Measurements from ENCODE around the gene EIF5AL1. TPM values are rescaled to one million over a fixed set of nuclear protein-coding genes. Genes with fewer than 3 reads are reported as not detected.
"Not testable (repeated sequence)": the region's sequence is repeated elsewhere in the genome, so short reads cannot be mapped to it uniquely, and the experiment has no call there.

The EIF5AL1 gene
- total RNA-seq, 1 donor from 2014 or later, result 0.21 TPM

- Mint-ChIP-seq H3K4me3 (no peak overlapping the region), H3K27me3 (ENCODE audit: low read depth) (peaks cover 4% of the 10 kb centered on the region), H3K4me1 (peaks cover 6% of the 10 kb centered on the region), H3K27ac (ENCODE audit: unreplicated experiment) (no peak overlapping the region), H3K36me3 (ENCODE audit: low read depth) (no peaks in the 10 kb centered on the region), H3K9me3 (no peaks in the 10 kb centered on the region)
- no peak for DNase-seq (ENCODE audit: low read depth, low spot score)
- TF ChIP-seq CTCF (conservative IDR thresholded peaks at IDR 0.05), result no peak
Observed at GRCh38 chr10:79552143-79552542, 39.8 kb downstream of the EIF5AL1 start.

- no peak for TF ChIP-seq CTCF (conservative IDR thresholded peaks at IDR 0.05)
- Mint-ChIP-seq H3K27ac (ENCODE audit: unreplicated experiment) (no peak overlapping the region), H3K36me3 (ENCODE audit: low read depth) (no peaks in the 10 kb centered on the region), H3K4me1 (peaks cover 6% of the 10 kb centered on the region), H3K4me3 (no peak overlapping the region), H3K27me3 (ENCODE audit: low read depth) (no peaks in the 10 kb centered on the region), H3K9me3 (no peaks in the 10 kb centered on the region)
- DNase-seq (ENCODE audit: low read depth, low spot score), result no peak
Observed at GRCh38 chr10:79555354-79556309, 43.3 kb downstream of the EIF5AL1 start.

GRCh38 chr10:79556961-79557360 is 44.6 kb downstream of the EIF5AL1 start:
- not testable (repeated sequence) for H3K27ac Mint-ChIP-seq (ENCODE audit: unreplicated experiment); H3K36me3 Mint-ChIP-seq (ENCODE audit: low read depth); H3K4me3 Mint-ChIP-seq; H3K9me3 Mint-ChIP-seq; DNase-seq (ENCODE audit: low read depth, low spot score); H3K27me3 Mint-ChIP-seq (ENCODE audit: low read depth)
- H3K4me1 Mint-ChIP-seq, result peaks cover 11% of the 10 kb centered on the region

- H3K4me3 Mint-ChIP-seq, result no peak overlapping the region
- no peak for TF ChIP-seq CTCF (conservative IDR thresholded peaks at IDR 0.05)
- peaks cover 7% of the 10 kb centered on the region for H3K4me1 Mint-ChIP-seq
- no peaks in the 10 kb centered on the region for H3K36me3 Mint-ChIP-seq (ENCODE audit: low read depth)
- no peaks in the 10 kb centered on the region for H3K27me3 Mint-ChIP-seq (ENCODE audit: low read depth)
- DNase-seq (ENCODE audit: low read depth, low spot score), result no peak
- H3K27ac Mint-ChIP-seq (ENCODE audit: unreplicated experiment), result no peak overlapping the region
- no peaks in the 10 kb centered on the region for H3K9me3 Mint-ChIP-seq
Observed at GRCh38 chr10:79559726-79560125, 47.4 kb downstream of the EIF5AL1 start.

GRCh38 chr10:79560160-79560709 is 47.9 kb downstream of the EIF5AL1 start, which contains the start of gene SFTPA2:
Gene SFTPA2 (minus strand): TSS chr10:79560407. CDS start chr10:79559483, 924 bp downstream.
- Mint-ChIP-seq H3K4me3 (no peak within 1 kb of the TSS), H3K27me3 (ENCODE audit: low read depth) (no peaks in the 10 kb centered on the region), H3K36me3 (ENCODE audit: low read depth) (no peaks in the 10 kb centered on the region), H3K27ac (ENCODE audit: unreplicated experiment) (no peak within 1 kb of the TSS), H3K9me3 (no peaks in the 10 kb centered on the region), H3K4me1 (peaks cover 7% of the 10 kb centered on the region)
- no peak for DNase-seq (ENCODE audit: low read depth, low spot score)
- TF ChIP-seq CTCF (conservative IDR thresholded peaks at IDR 0.05), result no peak

- Mint-ChIP-seq H3K4me3 (no peak overlapping the region), H3K27me3 (ENCODE audit: low read depth) (no peaks in the 10 kb centered on the region), H3K36me3 (ENCODE audit: low read depth) (no peaks in the 10 kb centered on the region), H3K4me1 (peaks cover 7% of the 10 kb centered on the region), H3K27ac (ENCODE audit: unreplicated experiment) (no peak overlapping the region), H3K9me3 (no peaks in the 10 kb centered on the region)
- no peak for DNase-seq (ENCODE audit: low read depth, low spot score)
- no peak for TF ChIP-seq CTCF (conservative IDR thresholded peaks at IDR 0.05)
Observed at GRCh38 chr10:79561257-79561656, 48.9 kb downstream of the EIF5AL1 start.
